ENCODE measurements around the gene CTNNBL1. TPM values are rescaled to one million over a fixed set of nuclear protein-coding genes. Genes with fewer than 3 reads are reported as not detected.
"Not testable (repeated sequence)": the region's sequence is repeated elsewhere in the genome, so short reads cannot be mapped to it uniquely, and the experiment has no call there.

The CTNNBL1 gene
- total RNA-seq, 1 experiment from 2014 or later = 34.1 TPM

DNA sequence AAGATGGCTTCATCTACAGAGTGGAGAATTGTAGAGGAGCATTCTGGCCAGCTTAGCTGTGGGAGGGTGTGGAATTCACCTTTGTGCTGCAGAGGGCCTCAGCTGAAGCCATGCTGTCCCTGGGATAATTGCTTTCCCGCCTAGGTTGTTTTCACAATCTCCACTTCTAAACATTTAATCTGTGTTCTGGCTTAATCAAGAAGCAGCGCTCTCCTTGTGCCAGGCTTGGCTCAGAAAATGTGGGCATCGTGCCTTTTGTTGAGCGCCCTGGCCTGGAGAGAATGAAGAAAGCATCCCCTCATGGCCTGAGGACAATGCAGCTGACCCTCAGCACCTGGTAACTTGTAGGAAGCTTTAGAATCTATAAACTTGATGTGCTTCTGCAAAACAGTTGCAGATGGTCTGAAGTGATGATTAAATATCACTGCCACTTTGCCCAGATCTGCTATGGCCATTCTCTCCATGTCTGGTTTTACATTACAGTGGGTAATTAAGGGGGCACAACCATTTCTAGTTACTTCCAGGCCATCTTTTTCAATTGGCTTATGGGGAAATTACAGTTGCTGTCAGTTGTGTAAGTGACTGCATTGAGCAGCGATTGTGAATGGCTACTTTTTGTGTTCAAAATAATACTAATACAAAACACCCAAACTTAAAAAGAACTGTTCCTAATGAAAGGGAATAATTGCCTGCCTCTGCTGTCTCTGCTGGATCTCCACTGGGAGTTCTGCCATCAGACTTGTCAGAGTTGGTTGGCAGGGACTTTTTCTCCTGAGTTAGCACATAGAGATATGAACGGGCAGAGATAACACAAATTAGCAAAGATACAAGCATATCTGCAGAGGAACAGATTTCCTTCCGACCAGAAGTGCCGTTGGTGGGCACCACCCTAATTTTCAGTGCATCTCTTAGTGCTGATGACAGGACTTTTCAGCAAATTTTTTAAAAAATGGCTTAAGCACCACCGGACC is 18.4 kb downstream of the CTNNBL1 start:
- Histone ChIP-seq H3K4me3 (ENCODE audit: insufficient read depth, low read depth, low read length) (no peak overlapping the region), H3K36me3 (replicated peaks; ENCODE audit: control insufficient read depth, insufficient read depth, low read length) (no peaks in the 10 kb centered on the region), H3K27me3 (ENCODE audit: control insufficient read depth, insufficient read depth, low read length) (no peaks in the 10 kb centered on the region)
- no peak for DNase-seq

DNA sequence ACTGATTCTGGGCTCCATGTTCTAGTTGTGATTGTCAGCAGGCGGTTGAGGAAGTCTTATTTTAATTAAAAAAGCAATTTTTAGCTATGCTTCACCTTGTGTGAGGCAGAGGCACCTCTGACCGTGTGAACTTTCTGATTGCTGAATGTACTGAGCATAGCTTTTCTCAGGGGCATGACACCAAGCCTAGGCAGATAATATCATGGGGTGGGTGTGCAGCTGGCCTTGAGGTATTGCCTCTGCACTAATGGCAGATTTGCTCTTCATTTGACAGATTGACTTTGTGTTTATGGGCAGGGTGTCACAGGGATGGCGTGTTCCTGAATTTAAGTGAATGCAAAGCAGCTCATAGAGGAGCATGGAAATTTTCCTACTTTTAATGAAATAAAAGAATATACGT is 19.6 kb downstream of the CTNNBL1 start:
- Histone ChIP-seq H3K4me3 (ENCODE audit: insufficient read depth, low read depth, low read length) (no peak overlapping the region), H3K36me3 (replicated peaks; ENCODE audit: control insufficient read depth, insufficient read depth, low read length) (no peaks in the 10 kb centered on the region), H3K27me3 (ENCODE audit: control insufficient read depth, insufficient read depth, low read length) (no peaks in the 10 kb centered on the region)
- no peak for DNase-seq

DNA sequence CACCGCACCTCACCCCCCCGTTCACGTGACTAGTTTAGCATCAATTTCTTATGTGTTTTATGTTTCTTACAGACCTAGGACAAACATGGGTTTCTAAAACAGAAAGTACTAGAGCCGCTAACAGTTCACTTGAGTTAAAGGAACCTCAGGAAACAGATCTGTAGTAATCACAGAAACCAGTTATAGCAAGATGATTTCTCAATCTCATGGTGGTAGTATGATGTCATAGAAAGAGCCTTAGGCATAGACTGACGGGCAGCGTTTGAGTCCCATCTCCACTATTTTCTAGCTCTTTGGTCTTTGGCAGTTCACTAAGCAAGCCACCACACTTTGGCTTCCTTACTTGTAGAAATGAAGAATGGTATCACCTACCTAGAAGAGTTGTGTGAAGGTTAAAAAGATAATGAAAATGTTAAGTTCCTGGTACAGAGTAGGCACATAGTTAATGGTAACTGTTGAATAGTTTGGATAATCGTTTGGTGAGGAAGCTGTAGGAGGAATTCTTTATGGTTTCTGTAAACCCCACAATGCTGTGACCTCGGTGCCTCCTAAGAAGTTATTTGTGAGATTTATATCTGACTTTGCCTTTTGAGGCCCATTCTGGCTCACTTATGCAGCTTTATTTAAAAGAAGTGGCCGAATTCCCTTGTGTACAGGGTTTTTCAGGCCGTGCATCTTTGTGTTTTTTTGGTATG is 21.3 kb downstream of the CTNNBL1 start:
- H3K4me3 ChIP-seq (ENCODE audit: insufficient read depth, low read depth, low read length) = no peak overlapping the region
- no peak for DNase-seq

DNA sequence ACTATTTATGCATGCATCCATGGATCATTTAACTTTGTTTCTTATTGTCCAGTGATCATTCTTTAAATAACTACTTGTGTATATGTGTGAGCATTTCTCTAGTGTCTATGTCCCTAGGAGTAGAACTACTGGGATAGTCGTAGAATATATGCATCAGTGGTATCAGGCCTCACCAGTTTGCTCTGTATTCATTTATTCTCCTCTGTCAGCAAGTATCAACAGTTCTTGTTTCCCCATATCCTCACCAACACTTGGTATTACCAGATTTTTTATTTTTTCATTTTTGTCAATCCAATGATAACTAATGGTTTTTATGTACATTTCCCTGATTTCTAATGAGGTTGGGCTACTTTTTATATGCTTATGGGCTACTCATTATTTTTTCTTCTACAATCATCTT is 27.9 kb downstream of the CTNNBL1 start:
- DNase-seq = no peak
- no peaks in the 10 kb centered on the region for H3K27me3 ChIP-seq (ENCODE audit: control insufficient read depth, insufficient read depth, low read length)
- H3K4me3 ChIP-seq (ENCODE audit: insufficient read depth, low read depth, low read length) = no peak overlapping the region
- H3K36me3 ChIP-seq (replicated peaks; ENCODE audit: control insufficient read depth, insufficient read depth, low read length) = no peaks in the 10 kb centered on the region

More for the DNA sequence above, 21.3 kb downstream of the CTNNBL1 start:
- Histone ChIP-seq H3K27me3 (ENCODE audit: control insufficient read depth, insufficient read depth, low read length) (no peaks in the 10 kb centered on the region), H3K36me3 (replicated peaks; ENCODE audit: control insufficient read depth, insufficient read depth, low read length) (no peaks in the 10 kb centered on the region)

DNA sequence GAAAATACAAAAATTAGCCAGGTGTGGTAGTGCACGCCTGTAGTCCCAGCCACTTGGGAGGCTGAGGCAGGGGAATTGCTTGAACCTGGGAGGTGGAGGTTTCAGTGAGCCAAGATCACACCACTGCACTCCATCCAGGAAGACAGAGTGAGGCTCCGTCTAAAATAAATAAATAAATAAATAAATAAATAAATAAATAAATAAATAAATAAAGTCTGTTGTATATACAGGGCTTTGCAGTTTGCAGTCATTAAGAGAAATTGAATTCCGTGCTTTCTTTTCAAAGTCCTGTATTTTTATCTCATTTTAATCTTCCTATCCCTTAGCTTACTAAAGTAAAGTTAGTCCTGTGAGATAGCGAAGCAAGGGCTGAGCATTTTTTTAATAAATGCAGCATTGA is 28.5 kb downstream of the CTNNBL1 start:
- H3K27me3 ChIP-seq (ENCODE audit: control insufficient read depth, insufficient read depth, low read length); DNase-seq; H3K36me3 ChIP-seq (replicated peaks; ENCODE audit: control insufficient read depth, insufficient read depth, low read length); H3K4me3 ChIP-seq (ENCODE audit: insufficient read depth, low read depth, low read length): not testable (repeated sequence)

DNA sequence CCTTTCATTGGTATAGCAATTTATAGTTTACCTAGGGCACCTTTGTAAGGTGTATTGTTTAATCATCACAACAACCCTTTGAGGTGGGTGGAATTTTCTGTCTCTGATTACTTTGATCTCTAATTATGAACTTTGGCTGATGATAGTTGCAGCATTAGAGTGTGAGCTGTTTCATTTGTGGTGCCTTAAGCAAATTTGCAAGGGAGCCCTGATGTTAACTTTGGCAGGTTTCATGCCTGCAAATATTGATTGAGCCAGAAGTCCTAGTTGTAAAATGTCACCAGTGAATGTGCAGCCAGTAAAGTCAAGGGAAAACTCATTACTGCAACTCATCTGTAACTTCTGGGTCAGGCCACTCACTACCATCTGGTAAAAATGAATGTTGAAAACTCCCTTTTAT is 29.8 kb downstream of the CTNNBL1 start:
- Histone ChIP-seq H3K27me3 (ENCODE audit: control insufficient read depth, insufficient read depth, low read length) (no peaks in the 10 kb centered on the region), H3K4me3 (ENCODE audit: insufficient read depth, low read depth, low read length) (no peak overlapping the region), H3K36me3 (replicated peaks; ENCODE audit: control insufficient read depth, insufficient read depth, low read length) (no peaks in the 10 kb centered on the region)
- no peak for DNase-seq

DNA sequence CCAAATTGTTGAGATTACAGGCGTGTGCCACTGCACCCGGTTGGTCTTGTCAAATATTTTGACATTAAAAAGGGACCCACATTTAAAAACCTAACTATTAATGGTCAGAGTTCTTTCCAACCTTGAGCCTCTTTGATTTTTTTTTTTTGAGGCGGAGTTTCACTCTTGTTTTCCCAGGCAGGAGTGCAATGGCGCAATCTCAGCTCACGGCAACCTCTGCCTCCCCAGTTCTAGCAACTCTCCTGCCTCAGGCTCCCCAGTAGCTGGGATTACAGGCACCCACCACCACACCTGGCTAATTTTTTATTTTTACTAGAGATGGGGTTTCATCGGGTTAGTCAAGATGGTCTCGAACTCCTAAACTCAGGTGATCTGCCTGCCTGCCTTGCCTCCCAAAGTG is 31.3 kb downstream of the CTNNBL1 start:
- Histone ChIP-seq H3K36me3 (replicated peaks; ENCODE audit: control insufficient read depth, insufficient read depth, low read length) (no peaks in the 10 kb centered on the region), H3K27me3 (ENCODE audit: control insufficient read depth, insufficient read depth, low read length) (no peaks in the 10 kb centered on the region), H3K4me3 (ENCODE audit: insufficient read depth, low read depth, low read length) (no peak overlapping the region)
- DNase-seq = no peak

DNA sequence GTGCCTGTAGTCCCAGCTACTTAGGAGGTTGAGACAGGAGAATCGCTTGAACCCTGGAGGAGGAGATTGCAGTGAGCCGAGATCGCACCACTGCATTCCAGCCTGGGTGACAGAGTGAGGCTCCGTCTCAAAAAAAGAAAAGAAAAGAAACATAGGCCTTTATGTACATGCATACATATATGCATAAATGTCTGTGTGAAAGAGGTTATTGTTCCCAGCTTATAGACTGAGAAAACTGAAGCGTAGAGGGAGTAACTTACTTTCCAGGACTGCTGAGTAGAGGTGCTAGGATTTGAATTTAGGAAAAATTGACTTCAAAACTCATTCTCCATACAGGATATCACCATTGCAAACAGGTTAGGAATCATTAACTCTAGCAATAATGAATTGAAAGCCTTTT is 32.0 kb downstream of the CTNNBL1 start:
- Histone ChIP-seq H3K4me3 (ENCODE audit: insufficient read depth, low read depth, low read length) (no peak overlapping the region), H3K36me3 (replicated peaks; ENCODE audit: control insufficient read depth, insufficient read depth, low read length) (no peaks in the 10 kb centered on the region)
- DNase-seq = no peak

DNA sequence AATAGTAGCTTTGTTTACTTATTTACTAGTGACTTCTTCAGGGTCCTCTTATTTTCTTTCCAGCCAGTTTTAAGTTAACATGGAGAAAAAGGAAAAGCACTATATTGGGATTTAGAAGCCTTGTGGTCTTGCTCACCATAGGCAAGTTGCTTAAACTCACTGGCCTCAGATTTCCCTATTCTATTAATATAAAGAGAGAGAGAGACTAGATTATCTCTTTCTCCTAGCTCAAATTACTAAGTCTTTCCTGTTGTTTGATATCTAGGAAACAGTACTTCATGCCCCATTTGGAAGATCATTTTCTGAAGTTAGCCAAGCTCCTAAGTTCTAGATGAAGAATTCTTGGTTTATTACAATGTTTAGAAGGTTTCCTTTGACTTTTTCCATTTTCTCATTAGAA is 32.5 kb downstream of the CTNNBL1 start:
- no peaks in the 10 kb centered on the region for H3K27me3 ChIP-seq (ENCODE audit: control insufficient read depth, insufficient read depth, low read length)
- no peak for DNase-seq
- H3K36me3 ChIP-seq (replicated peaks; ENCODE audit: control insufficient read depth, insufficient read depth, low read length) = no peaks in the 10 kb centered on the region
- H3K4me3 ChIP-seq (ENCODE audit: insufficient read depth, low read depth, low read length) = no peak overlapping the region

More for the DNA sequence above, 32.0 kb downstream of the CTNNBL1 start:
- no peaks in the 10 kb centered on the region for H3K27me3 ChIP-seq (ENCODE audit: control insufficient read depth, insufficient read depth, low read length)

DNA sequence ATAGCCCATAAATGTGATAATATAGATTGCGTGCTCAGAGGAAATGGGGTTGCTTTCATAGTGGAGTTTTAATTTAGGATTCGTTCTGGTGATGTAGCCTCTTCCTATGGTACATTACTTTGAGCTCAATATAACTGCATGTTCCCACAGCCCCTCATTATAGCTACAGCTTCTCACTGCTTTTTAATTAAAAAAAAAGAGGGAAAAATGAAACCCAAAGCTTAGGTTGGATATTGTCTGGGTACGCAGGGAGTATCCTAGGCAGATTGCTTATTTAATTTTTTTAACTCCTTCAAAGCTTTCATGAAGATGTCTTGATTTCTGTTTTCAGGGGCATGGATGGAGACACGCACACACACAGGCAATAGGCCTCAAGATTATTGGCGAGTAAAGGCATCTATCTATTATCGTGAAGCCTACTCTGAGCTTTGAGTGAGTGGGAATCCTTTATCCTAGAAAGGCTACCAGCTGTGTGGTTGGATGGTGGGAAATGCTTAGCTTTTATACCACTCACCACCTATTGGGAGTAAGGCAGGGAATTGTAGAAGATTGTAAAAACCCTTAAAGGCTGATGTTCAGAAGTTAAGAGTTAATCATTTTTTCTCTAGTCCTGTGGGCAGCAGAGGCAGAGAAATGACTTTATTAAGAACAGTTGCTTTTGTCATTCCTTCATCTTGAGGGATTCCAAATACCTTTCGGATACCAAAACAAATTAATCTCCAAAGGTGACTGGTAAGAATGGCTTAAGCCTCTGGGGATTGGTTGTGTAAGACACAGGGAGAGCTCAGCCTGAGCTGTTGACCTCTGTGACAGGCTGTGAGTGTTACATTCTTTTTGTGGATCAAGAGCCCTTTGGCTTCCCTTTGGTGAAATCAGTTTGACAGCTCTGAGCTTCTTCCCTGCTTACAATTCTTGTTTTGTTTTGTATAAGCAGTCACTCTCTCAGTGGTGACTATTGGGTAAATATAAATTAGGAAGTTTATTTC is 33.4 kb downstream of the CTNNBL1 start:
- Histone ChIP-seq H3K36me3 (replicated peaks; ENCODE audit: control insufficient read depth, insufficient read depth, low read length) (no peaks in the 10 kb centered on the region), H3K27me3 (ENCODE audit: control insufficient read depth, insufficient read depth, low read length) (no peaks in the 10 kb centered on the region), H3K4me3 (ENCODE audit: insufficient read depth, low read depth, low read length) (no peak overlapping the region)
- peak; percentile 29 for DNase-seq

DNA sequence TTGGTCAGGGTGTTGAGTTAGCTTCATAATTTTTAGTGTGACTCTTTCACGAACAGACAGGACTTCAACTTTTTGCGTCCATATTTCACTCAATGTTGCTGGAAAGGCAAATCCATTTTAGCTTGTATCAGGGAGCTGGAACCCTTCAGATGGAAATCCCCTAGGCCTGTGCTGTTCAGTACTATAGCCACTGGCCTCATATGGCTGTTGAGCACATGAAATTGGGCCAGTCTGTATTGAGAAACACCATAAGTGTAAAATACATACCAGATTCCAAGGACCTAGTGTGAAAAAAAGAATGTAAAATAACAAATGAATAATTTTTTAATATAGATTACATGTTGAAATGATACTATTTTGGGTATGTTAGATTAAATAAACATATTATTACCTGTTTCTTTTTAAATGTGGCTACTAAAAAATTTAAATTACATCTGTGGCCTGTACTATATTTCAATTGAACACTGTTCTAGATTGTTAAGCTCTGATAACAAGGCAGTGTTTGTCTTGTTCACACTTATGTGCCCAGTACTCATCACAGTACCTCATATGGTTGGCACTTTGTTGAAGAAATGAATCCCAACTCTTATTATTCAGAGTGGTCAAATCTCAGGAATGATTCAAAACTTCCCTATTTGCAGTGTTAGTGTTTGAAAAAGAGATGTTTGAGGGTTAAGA is 34.3 kb downstream of the CTNNBL1 start:
- no peaks in the 10 kb centered on the region for H3K27me3 ChIP-seq (ENCODE audit: control insufficient read depth, insufficient read depth, low read length)
- no peaks in the 10 kb centered on the region for H3K36me3 ChIP-seq (replicated peaks; ENCODE audit: control insufficient read depth, insufficient read depth, low read length)
- H3K4me3 ChIP-seq (ENCODE audit: insufficient read depth, low read depth, low read length) = no peak overlapping the region
- DNase-seq = no peak

DNA sequence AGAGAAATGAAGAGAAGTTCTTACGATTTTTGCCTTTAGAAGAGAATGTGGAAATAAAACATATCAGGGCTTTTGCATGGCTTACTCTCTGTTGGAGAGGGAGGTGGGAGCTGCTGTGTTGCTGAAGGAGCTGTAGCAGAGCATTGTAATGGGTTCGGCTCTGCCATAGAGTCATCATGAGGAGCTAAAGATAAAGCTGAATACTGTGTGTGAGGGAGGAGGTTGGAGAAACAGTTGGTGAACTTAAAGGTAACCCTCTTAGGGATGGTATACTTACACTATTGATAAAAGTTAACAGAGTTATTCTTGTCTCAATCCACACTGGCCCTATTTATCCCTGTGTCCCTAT is 34.8 kb downstream of the CTNNBL1 start:
- no peak for DNase-seq
- Histone ChIP-seq H3K4me3 (ENCODE audit: insufficient read depth, low read depth, low read length) (no peak overlapping the region), H3K36me3 (replicated peaks; ENCODE audit: control insufficient read depth, insufficient read depth, low read length) (no peaks in the 10 kb centered on the region)

DNA sequence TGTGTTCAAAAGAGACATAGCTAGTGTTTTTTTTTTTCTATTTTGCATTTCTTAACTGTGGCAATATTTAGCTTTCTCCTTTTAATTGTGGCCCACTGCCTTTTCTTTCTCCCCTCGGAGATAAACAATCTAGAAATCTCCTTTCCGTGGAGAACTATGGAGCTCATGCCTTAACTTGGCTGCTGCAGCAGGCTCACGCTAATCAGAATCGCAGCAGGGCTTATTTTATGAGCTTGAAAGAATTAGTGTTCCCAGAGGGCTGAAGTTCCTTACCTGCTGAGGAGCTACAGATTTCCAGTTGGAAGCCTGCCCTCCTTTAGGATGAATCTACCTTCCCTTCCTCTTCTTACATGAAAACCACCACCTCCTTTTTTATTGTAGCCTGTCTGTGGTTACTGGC is 35.6 kb downstream of the CTNNBL1 start:
- Histone ChIP-seq H3K27me3 (ENCODE audit: control insufficient read depth, insufficient read depth, low read length) (no peaks in the 10 kb centered on the region), H3K4me3 (ENCODE audit: insufficient read depth, low read depth, low read length) (no peak overlapping the region), H3K36me3 (replicated peaks; ENCODE audit: control insufficient read depth, insufficient read depth, low read length) (no peaks in the 10 kb centered on the region)
- no peak for DNase-seq

More for the DNA sequence above, 34.8 kb downstream of the CTNNBL1 start:
- H3K27me3 ChIP-seq (ENCODE audit: control insufficient read depth, insufficient read depth, low read length) = no peaks in the 10 kb centered on the region

DNA sequence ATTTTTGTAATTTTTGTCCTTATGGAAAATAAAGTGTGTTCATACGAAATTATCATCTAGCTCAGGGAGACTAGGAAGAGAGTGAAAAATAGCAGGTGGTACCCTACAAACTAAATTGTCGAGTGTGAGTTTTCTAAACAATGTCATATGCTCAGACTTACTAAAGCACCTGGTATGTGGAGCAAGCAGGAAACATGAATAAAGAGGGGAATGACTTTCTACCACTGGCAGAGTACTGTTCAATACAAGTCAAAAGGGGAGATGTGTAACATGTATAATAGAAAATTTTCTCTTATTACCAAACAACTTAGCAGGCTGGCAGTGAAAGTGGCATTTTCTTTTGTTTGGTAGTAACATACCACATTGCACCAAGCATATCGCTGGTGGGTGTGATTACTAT is 36.1 kb downstream of the CTNNBL1 start:
- Histone ChIP-seq H3K36me3 (replicated peaks; ENCODE audit: control insufficient read depth, insufficient read depth, low read length) (no peaks in the 10 kb centered on the region), H3K27me3 (ENCODE audit: control insufficient read depth, insufficient read depth, low read length) (no peaks in the 10 kb centered on the region), H3K4me3 (ENCODE audit: insufficient read depth, low read depth, low read length) (no peak overlapping the region)
- no peak for DNase-seq
